Fibroblast of pulmonary artery (primary cell): ENCODE data around the gene KLHL12.
"Not testable (repeated sequence)": the region's sequence is repeated elsewhere in the genome, so short reads cannot be mapped to it uniquely, and the experiment has no call there.

Experiments
- DNase-seq: peaks from one replicate; pipeline ENCODE4 v3.0.0-alpha.2; 2010; ENCODE audit warnings: low read depth
- H3K4me3 ChIP-seq: replicated peaks from 2 replicates; pipeline ENCODE4 v1.5.1; 2011; ENCODE audit warnings: low read depth, mild to moderate bottlenecking, control low read depth, low read length, moderate library complexity
- TF ChIP-seq, protein P1 (sequence below): IDR thresholded peaks from 2 replicates; pipeline ENCODE4 v1.5.1; 2011; ENCODE audit warnings: mild to moderate bottlenecking, control low read depth, low read length, inconsistent platforms; ENCODE audit errors: missing control alignments

The KLHL12 gene

DNA sequence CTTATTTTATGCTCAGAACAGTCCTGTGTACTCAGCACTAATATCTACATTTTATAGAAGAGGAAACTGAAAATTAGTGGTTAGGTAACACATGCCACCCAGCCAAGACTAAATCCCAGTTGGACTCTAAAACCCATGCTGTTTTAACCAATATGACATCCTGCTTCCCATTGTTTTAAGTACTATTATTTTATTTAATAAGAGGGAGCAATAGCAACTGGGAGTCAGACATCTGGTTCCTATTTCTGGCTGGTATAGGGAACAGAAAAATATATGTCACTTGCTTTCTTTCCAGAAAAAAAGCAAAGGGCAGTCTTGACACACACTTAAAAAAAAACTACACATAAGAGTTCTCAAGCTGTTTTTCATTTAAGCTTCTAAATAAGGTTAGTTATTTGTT lies 11.9 kb downstream of the KLHL12 start:
- TF ChIP-seq, protein P1, sequence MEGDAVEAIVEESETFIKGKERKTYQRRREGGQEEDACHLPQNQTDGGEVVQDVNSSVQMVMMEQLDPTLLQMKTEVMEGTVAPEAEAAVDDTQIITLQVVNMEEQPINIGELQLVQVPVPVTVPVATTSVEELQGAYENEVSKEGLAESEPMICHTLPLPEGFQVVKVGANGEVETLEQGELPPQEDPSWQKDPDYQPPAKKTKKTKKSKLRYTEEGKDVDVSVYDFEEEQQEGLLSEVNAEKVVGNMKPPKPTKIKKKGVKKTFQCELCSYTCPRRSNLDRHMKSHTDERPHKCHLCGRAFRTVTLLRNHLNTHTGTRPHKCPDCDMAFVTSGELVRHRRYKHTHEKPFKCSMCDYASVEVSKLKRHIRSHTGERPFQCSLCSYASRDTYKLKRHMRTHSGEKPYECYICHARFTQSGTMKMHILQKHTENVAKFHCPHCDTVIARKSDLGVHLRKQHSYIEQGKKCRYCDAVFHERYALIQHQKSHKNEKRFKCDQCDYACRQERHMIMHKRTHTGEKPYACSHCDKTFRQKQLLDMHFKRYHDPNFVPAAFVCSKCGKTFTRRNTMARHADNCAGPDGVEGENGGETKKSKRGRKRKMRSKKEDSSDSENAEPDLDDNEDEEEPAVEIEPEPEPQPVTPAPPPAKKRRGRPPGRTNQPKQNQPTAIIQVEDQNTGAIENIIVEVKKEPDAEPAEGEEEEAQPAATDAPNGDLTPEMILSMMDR, result no peak
- no peak for DNase-seq
- no peak overlapping the region for H3K4me3 ChIP-seq

- H3K4me3 ChIP-seq, DNase-seq: not testable (repeated sequence)
Measured at GRCh38 chr1:202912476-202912875, 14.6 kb downstream of the KLHL12 start.

DNA sequence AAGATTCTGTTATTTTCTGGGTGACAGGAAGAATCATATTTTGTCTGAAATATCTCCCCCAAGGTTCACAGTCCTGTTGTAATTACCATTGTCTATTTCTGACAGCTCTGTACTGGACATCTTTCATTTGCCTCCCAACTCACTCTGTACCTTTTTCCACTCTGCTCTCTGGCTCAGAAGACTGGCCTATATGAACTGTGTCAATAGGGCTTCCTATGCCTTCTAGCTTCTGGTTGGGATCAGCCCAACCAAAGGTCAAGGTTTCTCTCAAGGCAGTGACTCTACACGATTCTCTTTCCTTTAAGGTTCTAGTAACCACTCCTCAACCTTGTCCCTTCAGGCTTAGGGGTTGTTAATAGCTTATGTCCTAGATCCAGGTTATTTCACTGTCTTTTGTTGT lies 17.5 kb downstream of the KLHL12 start:
- no peak for DNase-seq
- H3K4me3 ChIP-seq, result no peak overlapping the region
- TF ChIP-seq, protein P1, result no peak

DNA sequence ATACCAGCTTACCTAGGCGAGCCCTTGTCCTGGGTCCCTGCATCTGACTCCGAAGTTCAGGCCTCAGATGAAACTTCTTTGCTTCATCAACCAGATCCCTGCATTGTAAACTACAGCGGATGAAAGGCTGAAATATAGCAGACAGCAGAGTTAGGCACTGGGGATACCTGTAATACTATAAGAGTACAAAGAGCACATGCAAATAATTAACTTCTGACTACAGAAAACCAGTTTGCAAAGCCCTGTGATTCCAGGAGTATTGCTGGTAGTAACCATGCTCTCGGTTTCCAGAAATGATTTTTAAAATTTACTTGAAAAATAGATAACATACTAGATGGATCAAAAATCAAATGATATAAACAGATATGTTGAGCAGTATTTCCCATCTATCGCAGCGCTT lies 18.0 kb downstream of the KLHL12 start:
- no peak overlapping the region for H3K4me3 ChIP-seq
- TF ChIP-seq, protein P1, result no peak
- DNase-seq, result no peak

- TF ChIP-seq, protein P1, result no peak
Measured at GRCh38 chr1:202905331-202905730, 21.7 kb downstream of the KLHL12 start.

DNA sequence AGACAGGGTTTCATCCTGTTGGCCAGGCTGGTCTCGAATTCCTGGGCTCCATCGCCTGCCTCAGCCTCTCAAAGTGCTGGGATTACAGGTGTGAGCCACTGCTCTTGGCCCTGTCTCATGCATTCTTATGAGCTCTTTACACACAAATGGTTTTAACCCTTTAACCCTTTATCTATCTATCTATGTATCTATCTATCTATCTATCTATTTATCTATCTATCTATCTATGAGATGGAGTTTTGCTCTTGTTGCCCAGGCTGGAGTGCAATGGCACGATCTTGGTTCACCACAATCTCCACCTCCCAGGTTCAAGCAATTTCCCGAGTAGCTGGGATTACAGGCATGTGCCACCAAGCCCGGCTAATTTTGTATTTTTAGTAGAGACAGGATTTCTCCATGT lies 23.2 kb downstream of the KLHL12 start:
- not testable (repeated sequence) for DNase-seq, H3K4me3 ChIP-seq

More at GRCh38 chr1:202905331-202905730, 21.7 kb downstream of the KLHL12 start:
- DNase-seq, result no peak
- H3K4me3 ChIP-seq, result no peak overlapping the region

- TF ChIP-seq, protein P1, result no peak
- no peak overlapping the region for H3K4me3 ChIP-seq
- DNase-seq, result no peak
Measured at GRCh38 chr1:202901555-202901954, 25.5 kb downstream of the KLHL12 start.

DNA sequence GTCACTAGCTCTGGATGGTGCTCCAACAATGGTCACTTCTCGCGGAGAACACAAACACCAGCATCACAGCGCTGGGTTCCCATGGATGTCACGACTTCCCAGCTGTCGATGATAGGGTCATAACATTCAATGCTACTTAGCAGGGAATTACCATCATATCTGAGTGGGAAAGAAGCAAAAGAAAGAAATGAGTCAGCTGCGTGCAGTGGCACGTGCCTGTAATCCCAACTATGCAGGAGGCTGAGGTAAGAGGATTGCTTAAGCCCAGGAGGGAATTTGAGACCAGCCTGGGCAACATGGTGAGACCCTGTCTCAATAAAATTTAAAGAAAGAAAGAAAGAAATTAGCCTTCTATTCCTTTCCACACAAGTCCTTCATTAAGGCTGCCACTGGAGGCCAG lies 34.5 kb downstream of the KLHL12 start:
- TF ChIP-seq, protein P1, result no peak
- no peak overlapping the region for H3K4me3 ChIP-seq
- DNase-seq, result no peak
